D721Med (cell line): ENCODE measurements around the gene CDK9.
"Not testable (repeated sequence)": the region's sequence is repeated elsewhere in the genome, so short reads cannot be mapped to it uniquely, and the experiment has no call there.

Experiments used
- DNase-seq: peaks from one replicate; pipeline ENCODE4 v3.0.0; 2011; ENCODE audit warnings: low spot score; ENCODE audit not compliant: insufficient read length
- FAIRE-seq: peaks from 2 replicates; lab custom pipeline; 2011; peaks lifted over from hg19 to GRCh38; lab: Jason Lieb, UNC
- CTCF ChIP-seq: IDR thresholded peaks from 2 replicates; pipeline ENCODE4 v1.5.1; 2012; ENCODE audit warnings: mild to moderate bottlenecking, control low read depth; ENCODE audit not compliant: insufficient read depth; ENCODE audit errors: missing control alignments

The CDK9 gene

GRCh38 chr9:127780126-127780885 is 5.5 kb upstream of the CDK9 start:
- FAIRE-seq (no peak), DNase-seq (no peak)
- TF ChIP-seq CTCF: no peak

- DNase-seq, FAIRE-seq: not testable (repeated sequence)
Observed at GRCh38 chr9:127780909-127781308, 4.9 kb upstream of the CDK9 start.

- DNase-seq: no peak
- no peak for FAIRE-seq
- no peak for TF ChIP-seq CTCF
Observed at GRCh38 chr9:127781806-127782205, 4.0 kb upstream of the CDK9 start.

GRCh38 chr9:127783111-127784008 is 2.5 kb upstream of the CDK9 start:
- DNase-seq (no peak), FAIRE-seq (no peak)
- TF ChIP-seq CTCF: no peak

GRCh38 chr9:127785023-127785932 is 556 bp upstream of the CDK9 start:
- FAIRE-seq (no peak), DNase-seq (peak; percentile 98)

GRCh38 chr9:127786773-127787104 is 905 bp downstream of the CDK9 start:
- FAIRE-seq (no peak), DNase-seq (no peak)
- no peak for TF ChIP-seq CTCF

More at GRCh38 chr9:127785023-127785932, 556 bp upstream of the CDK9 start:
- TF ChIP-seq CTCF: peak; percentile 61
